ENCODE measurements around the gene KATNAL2.
"Not testable (repeated sequence)": the region's sequence is repeated elsewhere in the genome, so short reads cannot be mapped to it uniquely, and the experiment has no call there.

Gene KATNAL2

GRCh38 chr18:47034591-47034990, 117.2 kb downstream of the KATNAL2 start:
- DNase-seq, result not testable (repeated sequence)

DNA sequence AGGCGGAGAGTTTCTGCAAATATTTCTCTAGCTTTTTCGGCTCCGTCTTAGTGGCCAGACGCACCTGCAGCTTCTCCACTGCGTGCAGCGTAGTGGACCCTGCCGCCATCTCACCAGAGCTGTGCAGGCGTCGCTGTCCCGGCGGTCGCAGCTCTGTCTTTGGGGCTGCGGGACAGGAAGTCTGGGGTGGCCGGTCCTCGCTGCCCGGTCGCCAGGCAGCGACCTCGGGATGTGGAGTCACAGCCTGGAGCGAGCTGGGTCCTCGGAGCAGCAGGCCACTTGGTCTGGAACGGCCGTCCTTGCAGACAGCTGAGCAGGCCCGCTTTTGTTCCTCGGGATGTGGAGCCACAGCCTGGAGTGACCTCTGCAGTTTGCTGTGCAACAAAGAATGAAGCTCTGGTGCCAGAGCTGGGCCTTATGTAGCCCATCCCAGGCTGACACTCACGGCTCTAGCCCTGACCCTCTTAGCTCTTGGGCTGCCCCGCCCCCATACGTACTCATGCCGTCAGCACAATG, 117.8 kb downstream of the KATNAL2 start, which contains the start of gene ELOA2:
Gene ELOA2, minus strand, starts transcription at position 466 of the 516 bp plus-strand sequence. Its CDS starts 357 bp downstream, at position 109.
- no peak for DNase-seq

GRCh38 chr18:47036298-47036874, 119.0 kb downstream of the KATNAL2 start:
- peak in 1 of 2 experiments; percentile 21 for DNase-seq

GRCh38 chr18:47036927-47037578, 119.7 kb downstream of the KATNAL2 start:
- DNase-seq, result no peak

GRCh38 chr18:47040982-47041381, 123.6 kb downstream of the KATNAL2 start:
- DNase-seq, result no peak

DNA sequence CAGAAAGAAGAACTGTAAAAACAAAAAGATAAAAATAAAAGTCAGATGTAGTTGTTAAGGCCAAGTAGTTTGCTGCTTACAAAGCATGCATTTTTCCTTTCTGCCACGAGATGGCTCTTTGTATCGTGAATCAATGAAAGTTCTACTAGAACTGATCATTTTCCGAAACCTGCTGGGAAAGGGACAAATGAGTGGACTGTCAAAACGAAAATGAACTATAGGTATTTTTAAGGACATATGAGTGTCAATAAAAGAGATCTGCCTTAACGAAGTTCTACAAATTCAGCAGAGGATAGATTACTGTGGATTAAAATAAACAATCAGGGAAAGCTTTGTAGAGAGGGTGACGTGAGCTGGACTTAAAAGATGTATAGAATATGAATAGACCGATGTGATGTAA, 133.1 kb downstream of the KATNAL2 start:
- DNase-seq, result peak; percentile 27 to 31

- DNase-seq, result no peak
These were observed 137.0 kb downstream of the KATNAL2 start for GRCh38 chr18:47054369-47054768.

DNA sequence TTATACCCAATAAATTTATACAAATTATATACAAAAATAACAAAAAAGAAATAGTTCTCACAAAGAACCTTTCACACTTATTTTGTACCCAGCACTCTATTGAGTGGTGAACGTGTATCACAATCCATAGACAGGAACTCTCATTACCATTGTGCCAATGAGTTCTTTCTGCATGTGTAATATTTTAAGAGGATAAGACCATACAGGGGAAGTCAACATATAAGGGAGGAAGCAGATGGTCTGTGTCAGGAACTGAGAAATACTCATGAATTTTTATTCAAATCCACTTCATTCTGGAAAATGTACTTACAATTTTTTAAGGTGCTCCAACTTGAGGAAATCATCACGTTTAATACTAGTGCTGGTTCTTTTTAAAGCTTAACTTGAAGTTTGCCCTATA, 145.1 kb downstream of the KATNAL2 start:
- DNase-seq, result no peak

- no peak for DNase-seq
These were observed 145.7 kb downstream of the KATNAL2 start for GRCh38 chr18:47063096-47063495.

DNA sequence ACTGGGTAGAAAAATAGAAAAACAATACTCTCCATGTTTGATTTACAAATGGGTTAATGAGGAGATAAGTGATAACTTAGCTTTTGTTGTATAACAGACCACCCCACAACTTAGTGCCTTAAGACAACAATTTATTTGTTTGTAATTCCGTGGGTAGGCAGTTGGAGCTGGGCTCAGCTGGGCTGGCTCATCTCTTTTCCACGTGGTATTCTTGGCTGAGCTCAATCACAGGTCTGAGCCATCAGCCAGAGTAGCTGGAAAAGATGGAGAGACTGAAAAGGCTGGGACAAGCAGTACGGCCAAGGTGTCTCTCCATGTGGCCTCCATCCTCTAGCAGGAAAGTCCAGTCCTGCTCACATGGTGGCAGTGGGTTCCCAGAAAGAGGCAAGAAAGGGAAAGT, 150.2 kb downstream of the KATNAL2 start:
- DNase-seq, result no peak

DNA sequence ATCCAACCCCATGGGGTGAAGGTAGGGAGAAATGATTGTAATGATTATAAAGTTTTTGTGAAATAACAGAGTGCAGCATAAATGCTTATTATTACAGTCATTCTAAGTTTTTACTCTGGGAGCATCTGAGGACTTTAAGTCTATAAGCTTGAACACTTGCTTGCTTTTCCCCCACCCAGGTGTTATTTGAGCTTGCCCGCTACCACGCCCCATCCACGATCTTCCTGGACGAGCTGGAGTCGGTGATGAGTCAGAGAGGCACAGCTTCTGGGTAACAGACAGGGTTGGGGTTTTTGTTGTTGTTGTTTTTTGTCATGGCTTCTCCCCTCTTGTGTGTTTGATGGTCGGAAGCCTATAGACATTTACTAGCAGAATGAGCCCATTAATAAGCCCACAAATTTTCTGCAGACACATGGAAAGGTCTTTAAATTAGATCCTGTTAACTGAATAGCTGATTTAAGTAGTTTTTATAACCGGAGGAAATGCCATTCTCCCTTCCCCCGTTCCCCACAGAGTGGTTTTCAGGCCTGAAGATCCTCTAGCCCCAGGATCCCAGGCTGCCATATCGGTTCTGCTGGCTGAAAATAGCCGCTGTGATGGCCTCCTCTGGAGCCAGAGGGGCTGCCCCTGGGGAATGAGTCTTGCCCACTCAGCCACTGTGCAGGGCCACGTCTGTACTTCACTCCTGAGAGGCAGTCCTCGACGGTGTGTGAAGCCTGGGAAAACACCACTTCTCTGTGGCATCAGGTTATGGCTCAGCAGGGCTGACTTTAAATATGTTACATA, 157.9 kb downstream of the KATNAL2 start:
- DNase-seq, result no peak

DNA sequence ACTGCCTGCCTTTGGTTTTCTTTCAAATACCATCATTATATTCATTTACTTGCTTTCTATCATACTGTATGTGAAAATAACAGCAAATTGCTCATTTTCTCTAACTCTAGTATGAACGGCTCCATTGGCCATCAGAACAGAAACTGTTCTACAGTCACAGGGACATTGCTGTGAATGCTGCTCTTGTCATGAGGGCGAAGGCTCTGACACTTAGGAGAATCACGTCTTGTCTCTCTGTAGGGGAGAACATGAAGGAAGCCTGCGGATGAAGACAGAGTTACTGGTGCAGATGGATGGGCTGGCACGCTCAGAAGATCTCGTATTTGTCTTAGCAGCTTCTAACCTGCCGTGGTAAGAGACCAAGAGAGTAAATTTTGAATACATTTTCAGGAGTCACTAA, 159.7 kb downstream of the KATNAL2 start:
- no peak for DNase-seq

- no peak for DNase-seq
These were observed 163.5 kb downstream of the KATNAL2 start for GRCh38 chr18:47080872-47081271.

DNA sequence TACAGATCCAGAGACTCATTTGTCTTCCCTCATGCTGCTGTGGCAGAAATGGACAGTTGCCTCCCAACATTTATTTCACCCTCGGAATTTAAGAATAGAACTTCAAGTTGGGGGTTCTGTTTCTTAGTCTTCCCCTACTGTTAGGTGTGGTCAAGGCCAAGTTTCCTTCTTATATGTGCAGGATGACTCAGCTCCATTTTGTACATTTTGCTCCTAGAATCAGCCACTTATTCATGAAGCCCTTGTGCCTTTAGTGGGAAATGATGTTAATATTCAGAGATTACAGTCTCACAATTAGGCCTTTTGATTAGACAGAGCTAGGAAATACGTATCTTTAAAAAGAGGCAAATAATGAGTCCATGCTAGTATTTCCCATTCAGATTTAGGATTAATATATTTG, 164.2 kb downstream of the KATNAL2 start:
- no peak for DNase-seq

- DNase-seq, result no peak
These were observed 170.3 kb downstream of the KATNAL2 start for GRCh38 chr18:47087676-47088075.

- no peak for DNase-seq
These were observed 178.4 kb downstream of the KATNAL2 start for GRCh38 chr18:47095810-47096209.

GRCh38 chr18:47100212-47100831, 182.9 kb downstream of the KATNAL2 start:
- peak; percentile 43 to 54 for DNase-seq

GRCh38 chr18:47108373-47108772, 191.0 kb downstream of the KATNAL2 start:
- no peak for DNase-seq

DNA sequence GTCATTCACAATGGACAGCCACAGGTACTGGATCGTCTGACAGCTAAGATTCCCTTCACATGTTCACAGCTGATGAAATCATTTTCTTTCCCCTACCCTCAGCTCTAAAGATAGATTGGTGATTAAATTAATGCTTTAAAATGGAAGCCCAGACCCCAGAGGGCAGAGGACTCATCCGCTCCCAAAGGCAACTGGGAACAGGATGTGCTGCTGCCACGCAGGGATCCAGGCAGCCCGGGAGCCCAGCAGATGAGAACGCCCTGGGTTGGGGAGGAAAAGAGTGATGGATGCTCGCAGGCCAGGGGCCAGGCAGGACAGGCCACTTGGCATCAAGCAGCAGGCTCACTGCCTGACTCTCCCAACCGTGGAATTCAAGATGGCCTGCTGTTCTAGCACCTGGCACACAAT, 191.6 kb downstream of the KATNAL2 start:
- DNase-seq, result no peak

DNA sequence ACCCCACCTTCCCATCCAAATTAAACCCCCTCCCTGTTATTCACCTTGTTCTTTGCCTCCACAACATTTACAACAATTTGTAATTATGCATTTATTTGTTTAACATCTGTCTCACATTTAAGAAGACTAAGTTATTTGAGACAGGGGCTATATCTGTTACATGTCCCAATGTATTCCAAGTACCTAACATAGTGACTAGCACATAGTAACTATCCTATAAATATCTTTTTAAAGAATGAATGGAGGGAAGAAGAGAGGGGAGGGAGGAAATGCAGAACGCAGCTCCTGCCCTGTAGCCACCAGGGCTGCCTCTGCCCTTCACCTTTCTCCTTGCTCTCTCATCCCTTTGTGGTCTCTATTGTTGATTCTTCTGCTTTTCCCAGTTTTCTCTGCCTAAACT, 192.3 kb downstream of the KATNAL2 start:
- no peak for DNase-seq

DNA sequence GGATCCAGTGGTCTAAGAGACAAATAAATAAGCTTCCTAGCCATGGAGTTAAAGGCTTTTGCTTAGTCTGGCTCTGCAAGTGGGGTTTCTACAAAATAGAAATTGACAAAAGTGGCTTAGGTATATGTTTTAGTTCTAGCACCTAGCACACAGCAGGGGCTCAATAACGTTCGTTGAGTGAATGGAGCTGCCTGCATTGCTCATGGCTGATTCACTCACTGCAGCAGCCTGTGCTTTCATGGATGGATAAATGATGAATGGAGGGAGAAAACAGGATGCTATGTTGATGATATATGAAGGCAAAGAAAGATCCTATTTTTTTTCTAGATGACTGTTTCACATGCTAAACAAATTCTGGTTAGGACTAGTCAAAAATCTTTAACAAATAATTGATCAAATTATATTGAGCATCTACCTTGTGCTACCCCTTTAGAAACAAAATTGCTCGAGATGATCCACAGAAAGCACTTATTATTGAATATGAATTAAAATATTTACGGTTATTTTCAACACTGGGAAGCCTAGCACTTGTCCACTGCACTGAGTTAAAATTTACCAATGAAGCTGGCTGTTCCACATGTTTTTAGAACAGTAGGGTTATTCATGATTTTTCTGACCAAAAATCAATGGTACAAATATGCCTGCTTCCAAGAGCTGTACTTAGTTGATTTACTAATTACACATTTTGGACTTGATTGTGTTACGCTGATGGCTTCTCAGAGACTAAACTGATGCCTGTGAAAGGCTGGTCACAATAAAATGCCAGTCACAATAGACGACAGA, 193.3 kb downstream of the KATNAL2 start:
- DNase-seq, result no peak

- no peak for DNase-seq
These were observed 196.6 kb downstream of the KATNAL2 start for GRCh38 chr18:47113796-47114540.
